ENCODE results near the gene ZXDA.
"Not testable (repeated sequence)": the region's sequence is repeated elsewhere in the genome, so short reads cannot be mapped to it uniquely, and the experiment has no call there.

Gene ZXDA, protein sequence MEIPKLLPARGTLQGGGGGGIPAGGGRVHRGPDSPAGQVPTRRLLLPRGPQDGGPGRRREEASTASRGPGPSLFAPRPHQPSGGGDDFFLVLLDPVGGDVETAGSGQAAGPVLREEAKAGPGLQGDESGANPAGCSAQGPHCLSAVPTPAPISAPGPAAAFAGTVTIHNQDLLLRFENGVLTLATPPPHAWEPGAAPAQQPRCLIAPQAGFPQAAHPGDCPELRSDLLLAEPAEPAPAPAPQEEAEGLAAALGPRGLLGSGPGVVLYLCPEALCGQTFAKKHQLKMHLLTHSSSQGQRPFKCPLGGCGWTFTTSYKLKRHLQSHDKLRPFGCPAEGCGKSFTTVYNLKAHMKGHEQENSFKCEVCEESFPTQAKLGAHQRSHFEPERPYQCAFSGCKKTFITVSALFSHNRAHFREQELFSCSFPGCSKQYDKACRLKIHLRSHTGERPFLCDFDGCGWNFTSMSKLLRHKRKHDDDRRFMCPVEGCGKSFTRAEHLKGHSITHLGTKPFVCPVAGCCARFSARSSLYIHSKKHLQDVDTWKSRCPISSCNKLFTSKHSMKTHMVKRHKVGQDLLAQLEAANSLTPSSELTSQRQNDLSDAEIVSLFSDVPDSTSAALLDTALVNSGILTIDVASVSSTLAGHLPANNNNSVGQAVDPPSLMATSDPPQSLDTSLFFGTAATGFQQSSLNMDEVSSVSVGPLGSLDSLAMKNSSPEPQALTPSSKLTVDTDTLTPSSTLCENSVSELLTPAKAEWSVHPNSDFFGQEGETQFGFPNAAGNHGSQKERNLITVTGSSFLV

DNA sequence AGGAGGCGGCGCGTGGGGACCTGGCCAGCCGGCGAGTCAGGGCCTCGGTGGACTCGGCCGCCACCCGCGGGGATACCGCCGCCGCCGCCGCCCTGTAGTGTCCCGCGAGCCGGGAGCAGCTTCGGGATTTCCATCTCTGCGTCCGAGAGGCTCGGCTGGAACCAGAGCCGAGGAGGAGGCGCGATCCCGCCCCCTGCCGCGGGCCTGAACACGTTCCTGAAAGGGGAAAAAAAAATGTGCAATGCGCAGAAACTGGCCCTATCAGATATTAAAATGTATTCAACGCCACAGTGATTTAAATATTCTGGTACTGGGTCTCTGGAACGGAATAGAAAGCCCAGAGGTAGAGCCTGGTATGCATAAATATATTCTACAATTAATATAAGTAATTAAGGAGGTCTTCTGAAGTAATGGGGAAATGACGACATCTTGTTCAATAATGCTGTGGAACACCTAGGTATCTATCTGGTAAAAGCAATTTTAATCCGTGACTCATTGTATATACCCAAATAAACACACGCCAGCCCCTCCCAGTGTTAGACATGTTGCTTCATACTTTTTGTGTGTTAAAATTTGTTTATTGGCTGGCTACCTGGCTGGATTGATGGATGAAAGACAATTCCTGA lies at the start of gene ZXDA:
Gene ZXDA, minus strand, starts transcription at position 172 of the 626 bp plus-strand sequence. Its CDS starts 38 bp downstream, at position 134.
- DNase-seq (ENCODE audit: low read depth in 2 of 2), result not testable (repeated sequence)

DNA sequence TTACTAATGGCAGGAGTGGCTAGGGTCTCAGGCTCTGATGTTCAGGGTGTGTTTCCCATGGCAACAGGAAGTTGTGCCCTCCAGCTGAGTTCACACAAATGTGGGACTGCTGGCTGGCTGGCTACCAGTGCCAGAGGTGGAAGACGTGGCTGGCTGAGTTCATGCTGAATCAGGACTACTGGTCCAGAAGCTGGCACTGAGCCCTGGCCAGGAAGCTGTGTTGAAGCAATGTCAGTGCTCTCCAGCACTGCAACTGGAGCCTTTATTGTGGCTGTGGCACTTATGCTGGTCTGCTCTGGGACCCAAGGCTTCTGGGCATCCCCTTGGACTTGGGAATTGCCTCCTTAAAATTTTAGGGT lies 42.0 kb upstream of the ZXDA start:
- DNase-seq (ENCODE audit: low read depth in 2 of 2), result no peak

DNA sequence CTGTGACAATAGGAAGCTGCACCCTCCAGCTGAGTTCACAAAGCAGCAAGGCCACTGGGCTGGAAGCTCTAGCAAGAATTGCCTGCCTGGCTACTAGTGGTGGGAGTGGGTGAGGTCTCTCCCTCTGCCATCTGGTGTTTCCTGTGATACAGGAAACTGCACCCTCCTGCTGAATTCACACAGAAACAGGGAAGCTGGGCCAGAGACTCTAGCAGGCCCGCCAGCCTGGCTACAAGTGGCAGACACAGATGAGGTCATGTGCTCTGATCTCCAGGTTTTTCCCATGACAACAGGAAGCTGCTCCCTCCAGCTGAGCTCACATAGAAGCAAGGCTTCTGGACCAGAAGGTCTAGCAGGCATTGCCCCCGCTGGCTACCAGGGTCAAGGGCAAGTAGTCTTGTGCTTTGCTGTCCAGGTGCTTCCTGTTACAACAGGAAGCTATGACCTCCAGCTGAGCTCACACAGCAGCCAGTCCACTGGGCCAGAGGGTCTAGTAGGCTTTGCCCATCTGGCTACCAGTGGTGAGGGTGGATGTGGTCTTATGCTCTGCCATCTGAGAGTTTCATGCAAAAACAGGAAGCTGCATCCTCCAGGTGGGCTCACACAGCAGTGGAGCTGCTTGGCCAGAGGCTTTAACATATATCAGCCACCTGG lies 41.5 kb upstream of the ZXDA start:
- DNase-seq (ENCODE audit: low read depth in 2 of 2), result no peak

DNA sequence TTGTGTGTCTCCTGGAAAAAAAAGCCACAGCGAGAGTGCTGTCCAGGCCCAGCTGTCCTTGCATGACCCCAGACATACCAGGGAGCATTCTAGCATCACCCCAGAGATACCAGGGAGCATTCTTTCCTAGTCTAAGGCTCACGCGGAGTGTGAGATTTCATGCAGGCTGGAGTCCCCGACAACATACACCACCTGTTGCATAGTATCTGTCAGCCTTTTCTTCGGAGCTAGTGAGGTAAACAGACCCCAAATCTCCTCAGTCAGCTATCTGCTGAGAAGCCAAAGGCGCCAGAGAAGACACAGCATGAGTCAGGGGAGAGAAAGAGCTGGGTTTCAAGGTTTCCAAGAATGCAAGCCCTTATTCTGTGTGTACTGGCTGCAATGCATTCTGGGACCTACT lies 23.1 kb upstream of the ZXDA start:
- no peak for DNase-seq (ENCODE audit: low read depth in 2 of 2)

DNA sequence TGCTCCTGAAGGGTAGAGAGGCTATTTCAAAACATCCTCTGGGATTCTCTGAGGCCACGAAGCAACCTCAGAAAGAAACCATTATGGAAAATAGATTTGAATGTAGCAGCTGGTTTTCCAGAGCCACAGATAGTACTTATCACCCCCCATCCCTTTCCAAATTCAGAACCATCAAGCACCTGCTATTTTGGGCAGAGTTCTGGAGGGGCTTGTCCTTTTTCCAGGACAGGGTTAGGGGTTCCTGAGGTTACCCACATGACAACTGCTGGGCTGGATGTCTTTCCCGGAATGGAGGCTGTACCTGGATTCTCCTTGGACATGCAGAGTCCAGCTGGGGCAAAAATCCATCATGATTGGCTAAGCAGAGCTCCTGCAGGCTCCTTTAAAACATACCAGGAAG lies 22.0 kb upstream of the ZXDA start:
- DNase-seq (ENCODE audit: low read depth in 2 of 2), result no peak

DNA sequence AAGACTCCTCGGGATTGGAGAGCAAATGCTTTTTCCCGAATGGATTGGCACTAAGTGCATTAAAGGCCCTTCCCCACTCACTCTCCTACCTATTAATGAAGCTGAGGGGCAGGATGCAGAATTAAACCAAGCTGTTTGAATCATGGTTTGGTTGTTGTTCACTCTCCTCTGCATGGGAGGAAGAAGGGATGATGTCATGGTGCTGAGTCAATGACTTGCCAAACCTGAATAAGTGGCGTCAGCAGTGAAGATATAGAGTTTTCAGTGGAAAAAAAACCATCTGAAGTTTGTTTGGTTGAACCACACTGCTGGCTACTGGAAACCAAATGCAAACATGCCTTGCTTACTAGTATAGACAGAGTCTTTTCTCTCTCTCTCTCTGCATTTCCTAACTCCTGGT lies 19.8 kb upstream of the ZXDA start:
- DNase-seq (ENCODE audit: low read depth in 2 of 2), result no peak

DNA sequence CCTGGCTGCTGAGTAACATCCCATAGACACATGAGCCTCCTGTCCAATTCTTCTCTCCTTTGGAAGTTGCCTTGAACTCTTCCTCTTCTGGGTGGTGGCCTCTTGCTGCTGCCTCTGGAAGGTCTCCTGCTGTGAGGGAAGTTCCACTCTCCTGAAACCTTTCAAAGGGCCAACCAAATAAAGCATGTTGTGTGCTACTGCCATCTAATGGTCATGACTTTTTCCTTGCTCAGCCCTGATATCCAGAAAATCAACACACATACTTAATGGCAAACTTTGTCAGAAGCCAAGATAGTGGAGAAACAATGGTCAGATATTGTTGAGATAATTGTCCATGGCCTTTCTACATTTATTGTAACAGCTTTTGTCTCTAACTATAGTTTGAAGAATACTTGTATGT lies 19.1 kb upstream of the ZXDA start:
- DNase-seq (ENCODE audit: low read depth in 2 of 2), result no peak

DNA sequence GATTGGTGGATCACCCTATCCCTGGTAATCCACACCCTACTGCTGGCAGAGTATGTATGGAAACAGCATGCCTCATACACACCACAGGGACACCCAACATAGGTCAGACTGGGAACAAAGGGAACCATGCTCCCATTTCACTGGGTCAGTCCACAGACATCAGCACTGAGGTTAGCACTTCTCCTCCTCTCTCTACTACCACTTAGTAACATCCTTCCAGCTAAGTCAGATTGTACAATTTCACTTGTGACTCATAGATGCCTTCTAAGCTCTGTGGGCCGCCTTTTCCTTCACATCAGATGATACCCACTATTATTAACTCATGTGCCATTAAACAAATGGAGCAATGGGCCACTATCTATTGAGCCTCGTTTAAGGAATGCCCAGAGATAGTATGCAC lies 15.5 kb upstream of the ZXDA start:
- DNase-seq (ENCODE audit: low read depth in 2 of 2), result no peak

DNA sequence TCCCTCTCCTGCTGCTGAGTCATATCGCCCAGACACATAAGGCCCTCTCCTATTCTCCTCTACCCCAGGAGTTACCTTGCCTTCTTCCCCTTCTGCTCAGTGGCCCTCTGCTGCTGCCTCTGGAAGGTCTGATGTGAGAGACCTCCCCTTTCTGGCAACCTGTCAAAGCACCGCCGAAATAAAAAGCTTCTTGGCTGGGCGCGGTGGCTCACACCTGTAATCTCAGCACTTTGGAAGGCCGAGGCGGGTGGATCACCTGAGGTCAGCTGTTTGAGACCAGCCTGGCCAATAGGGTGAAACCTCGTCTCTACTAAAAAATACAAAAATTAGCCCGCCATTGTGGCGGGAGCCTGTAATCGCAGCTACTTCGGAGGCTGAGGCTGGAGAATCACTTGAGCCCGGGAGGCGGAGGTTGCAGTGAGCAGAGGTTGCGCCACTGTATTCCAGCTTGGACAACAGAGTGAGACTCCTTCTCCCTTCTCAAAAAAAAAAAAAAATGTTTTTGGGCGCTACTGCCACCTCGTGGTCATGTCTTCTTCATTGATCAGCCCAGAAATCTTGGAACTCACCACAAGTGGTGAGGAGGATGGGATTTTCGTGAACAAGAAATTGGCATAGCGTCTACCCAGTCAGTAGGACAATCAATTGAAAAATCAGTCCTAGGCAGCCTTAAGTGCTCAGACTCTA lies 8.6 kb upstream of the ZXDA start:
- DNase-seq (ENCODE audit: low read depth in 2 of 2), result no peak

DNA sequence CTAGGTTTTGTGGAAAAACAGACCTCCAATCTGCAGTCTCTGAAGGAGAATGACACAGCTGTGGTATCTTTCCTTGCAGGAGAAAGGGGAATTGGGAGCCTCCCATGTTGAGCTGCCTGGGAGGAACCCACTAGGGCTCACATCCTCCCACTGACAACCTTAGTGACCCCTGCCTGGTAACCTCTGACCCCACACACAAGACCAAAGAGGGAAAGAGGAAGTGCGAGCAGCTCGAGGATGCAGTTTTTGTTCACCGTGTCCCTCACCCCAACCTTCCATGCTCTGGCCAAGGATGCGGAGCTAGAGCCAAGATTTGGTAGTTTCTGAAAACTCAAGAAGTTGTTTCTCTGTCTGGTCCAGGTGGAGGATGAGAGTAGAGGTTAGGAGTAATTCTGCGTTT lies 5.4 kb upstream of the ZXDA start:
- no peak for DNase-seq (ENCODE audit: low read depth in 2 of 2)

DNA sequence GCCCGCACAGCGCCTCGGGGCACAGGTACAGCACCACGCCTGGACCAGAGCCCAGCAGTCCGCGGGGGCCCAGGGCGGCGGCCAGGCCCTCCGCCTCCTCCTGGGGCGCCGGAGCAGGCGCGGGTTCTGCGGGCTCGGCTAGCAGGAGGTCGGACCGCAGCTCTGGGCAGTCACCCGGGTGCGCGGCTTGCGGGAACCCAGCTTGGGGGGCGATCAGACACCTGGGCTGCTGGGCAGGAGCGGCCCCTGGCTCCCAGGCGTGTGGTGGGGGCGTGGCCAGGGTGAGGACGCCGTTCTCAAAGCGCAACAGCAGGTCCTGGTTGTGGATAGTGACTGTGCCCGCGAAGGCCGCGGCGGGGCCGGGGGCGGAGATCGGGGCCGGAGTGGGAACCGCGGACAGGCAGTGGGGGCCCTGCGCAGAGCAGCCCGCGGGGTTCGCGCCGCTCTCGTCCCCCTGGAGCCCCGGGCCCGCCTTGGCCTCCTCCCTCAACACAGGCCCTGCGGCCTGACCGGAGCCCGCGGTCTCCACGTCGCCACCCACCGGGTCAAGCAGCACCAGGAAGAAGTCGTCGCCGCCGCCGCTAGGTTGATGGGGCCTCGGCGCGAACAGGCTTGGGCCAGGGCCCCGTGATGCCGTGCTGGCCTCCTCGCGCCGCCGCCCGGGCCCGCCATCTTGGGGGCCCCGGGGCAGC lies 517 bp downstream of the ZXDA start:
- DNase-seq (ENCODE audit: low read depth in 2 of 2), result peak in 1 of 2 donors; percentile 2

DNA sequence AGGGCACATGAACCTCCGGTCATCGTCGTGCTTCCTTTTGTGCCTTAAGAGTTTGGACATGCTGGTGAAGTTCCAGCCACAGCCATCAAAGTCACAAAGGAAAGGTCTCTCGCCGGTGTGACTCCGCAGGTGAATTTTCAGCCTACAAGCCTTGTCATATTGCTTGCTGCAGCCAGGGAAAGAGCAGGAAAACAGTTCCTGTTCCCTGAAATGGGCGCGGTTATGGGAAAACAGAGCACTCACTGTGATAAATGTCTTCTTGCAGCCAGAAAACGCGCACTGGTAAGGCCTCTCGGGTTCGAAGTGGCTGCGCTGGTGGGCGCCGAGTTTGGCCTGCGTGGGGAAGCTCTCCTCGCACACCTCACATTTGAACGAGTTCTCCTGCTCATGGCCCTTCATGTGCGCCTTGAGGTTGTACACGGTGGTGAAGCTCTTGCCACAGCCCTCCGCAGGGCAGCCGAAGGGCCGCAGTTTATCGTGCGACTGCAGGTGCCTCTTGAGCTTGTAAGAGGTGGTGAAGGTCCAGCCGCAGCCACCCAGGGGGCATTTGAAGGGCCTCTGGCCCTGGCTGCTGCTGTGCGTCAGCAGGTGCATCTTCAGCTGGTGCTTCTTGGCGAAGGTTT lies 1.2 kb downstream of the ZXDA start:
- DNase-seq (ENCODE audit: low read depth in 2 of 2), result not testable (repeated sequence)

DNA sequence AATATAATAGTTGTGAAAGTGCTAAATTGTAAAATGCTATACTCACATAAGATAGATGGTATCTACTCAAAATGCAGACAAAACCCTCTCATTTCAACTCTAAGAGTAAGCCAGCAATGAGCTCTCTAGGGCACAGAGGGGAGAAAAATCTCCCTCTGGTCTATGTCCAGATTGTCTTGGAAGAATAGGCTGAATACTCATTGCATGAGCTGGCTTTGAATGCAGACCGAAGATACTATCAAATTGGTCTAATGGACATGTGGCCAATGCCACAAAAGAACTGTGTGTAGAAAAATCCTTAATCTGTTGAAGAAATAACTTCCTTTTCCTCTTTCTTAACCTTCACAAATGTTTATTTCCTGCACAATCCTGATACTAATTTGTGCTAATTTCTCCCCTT lies 3.5 kb downstream of the ZXDA start:
- DNase-seq (ENCODE audit: low read depth in 2 of 2), result no peak

DNA sequence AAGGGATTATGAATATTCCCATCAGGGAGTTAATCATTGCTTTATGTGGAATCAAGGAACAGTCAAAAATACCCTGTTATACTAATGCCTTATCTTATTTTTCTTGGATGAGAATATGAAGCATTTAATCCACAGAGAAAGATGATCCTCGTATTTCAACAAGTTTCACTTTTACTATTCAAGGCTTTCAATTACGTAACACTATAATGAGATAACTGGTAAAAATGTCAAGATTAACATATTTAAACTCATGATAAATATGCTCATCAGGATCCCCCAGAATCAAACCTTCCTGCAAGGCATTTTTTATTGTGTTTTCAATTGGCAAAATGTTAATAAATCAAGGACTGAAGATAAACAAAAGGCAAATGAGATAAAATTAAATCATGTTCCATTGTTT lies 5.1 kb downstream of the ZXDA start:
- DNase-seq (ENCODE audit: low read depth in 2 of 2), result no peak

DNA sequence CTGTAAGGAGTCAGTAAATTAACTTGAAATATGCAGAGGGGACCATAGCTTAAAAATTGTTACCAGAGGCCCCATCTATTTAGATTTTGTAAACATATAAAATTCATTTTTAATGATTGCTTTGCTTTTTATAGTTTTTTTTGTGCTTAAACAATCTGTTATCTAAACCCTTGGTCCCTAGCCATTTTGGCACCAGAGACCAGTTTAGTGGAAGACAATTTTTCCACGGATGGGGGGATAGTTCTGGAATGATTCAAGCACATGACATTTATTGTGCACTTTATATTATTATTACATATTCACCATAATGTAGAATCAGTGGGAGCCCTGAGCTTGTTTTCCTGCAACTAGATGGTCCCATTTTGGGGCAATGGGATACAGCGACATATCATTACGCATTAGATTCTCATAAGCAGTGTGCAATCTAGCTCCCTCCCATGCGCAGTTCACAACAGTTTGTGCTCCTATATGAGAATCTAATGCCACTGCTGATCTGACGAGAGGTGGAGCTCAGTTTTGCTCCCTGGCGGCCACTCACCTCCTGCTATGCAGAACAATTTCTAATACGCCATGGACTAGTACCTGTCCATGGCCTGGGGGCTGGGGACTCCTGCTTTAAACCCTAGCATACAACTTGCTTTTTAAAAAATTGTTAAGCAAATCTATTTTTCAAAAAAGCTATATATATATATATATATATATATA lies 5.9 kb downstream of the ZXDA start:
- no peak for DNase-seq (ENCODE audit: low read depth in 2 of 2)

DNA sequence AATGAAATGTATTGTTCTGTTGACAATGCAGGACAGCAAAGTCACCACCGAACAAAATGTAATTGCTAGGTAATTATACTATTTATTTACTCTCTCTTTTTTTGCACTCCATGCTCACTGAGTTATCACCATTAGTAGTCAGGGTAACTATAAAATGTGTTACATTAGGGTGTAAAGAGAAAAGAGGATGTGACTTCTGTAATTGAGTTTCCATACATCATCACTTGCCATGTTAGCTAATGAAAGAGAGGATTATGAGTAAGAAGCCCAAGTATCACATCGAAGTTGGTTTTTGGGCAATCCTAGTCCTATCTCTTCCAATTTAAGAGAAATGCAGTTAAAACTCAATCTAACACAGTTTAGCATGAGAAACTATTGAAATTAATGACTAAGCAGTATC lies 7.6 kb downstream of the ZXDA start:
- no peak for DNase-seq (ENCODE audit: low read depth in 2 of 2)

DNA sequence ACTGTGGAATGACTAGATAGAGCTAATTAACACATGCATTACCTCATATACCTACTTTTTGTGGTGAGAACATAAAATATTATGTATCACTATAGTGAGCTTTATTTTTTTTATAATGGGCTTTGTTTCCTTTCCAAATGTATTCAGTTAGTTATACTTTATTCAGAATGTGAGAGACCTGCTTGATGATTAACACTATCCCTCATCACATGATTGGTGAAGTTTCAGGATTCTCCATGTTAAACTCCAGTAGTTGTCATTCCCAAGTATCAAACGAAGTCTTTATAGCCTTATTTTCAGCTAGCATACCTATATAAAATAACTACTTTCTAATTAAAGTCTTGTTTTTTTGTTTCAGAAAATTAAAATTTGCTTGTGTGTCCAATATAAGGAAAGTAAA lies 8.8 kb downstream of the ZXDA start:
- no peak for DNase-seq (ENCODE audit: low read depth in 2 of 2)

DNA sequence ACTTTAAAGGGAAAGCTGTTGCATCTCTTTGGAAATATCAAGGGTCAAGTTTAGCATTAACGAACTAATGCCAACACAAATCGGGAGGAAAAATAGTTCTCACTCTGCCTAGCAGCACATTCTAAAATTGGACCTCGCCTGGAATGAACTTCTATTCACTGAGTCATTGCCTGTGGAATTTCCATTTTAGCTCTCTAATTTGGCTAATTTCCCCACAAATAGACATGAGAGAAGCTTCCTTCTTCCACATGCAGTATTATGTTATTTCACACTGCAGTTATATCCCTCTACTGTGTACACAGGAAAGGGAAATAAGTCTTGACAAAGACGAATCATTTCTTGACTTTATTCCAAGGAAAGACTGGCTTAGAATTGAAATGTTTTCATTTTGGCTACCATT lies 9.3 kb downstream of the ZXDA start:
- DNase-seq (ENCODE audit: low read depth in 2 of 2), result no peak

DNA sequence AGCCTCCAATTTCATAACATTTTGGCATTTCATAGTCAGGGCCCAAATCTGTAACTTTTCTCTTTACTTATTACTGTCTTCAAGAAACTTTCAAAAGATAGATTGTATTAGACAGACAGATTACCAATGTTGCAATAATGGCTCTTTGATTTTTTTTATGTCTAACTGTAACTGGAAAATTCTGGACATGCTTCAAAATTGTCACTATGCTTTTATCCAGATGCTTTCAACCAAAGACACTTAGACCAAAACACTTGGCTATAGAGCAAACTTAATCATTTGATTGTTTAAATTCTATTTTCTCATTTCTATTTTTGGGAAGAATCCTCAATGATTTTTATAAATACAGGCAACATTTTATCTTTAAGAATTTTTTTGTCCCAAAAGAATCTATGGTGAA lies 10.4 kb downstream of the ZXDA start:
- no peak for DNase-seq (ENCODE audit: low read depth in 2 of 2)

DNA sequence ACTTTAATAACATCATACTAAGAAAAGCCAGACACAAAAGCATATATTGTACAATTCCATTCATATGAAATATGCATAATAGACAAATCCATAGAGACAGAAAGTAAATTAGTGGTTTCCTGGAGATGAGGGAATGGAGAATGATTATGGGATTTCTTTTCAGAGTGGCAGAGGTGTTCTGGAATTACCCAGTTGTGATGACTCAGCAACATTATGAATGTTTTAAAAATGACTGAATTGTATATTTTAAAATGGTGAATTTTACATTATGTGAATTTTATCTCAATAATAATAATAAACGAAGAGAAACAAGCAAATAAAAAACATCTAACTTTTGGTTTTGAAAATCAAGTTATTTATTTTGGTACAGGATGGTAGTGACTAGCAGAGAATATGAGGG lies 11.2 kb downstream of the ZXDA start:
- no peak for DNase-seq (ENCODE audit: low read depth in 2 of 2)
